ENCODE measurements around the gene RAP2B. TPM values are rescaled to one million over a fixed set of nuclear protein-coding genes. Genes with fewer than 3 reads are reported as not detected.

Gene RAP2B
- total RNA-seq, 1 experiment from 2014 or later: 18.2 TPM

- no peak overlapping the region for H2AK5ac ChIP-seq (ENCODE audit: insufficient read length, low read length)
- H3K9ac ChIP-seq (ENCODE audit: extremely low read depth, insufficient read length, low read length): no peak overlapping the region
- H3K23ac ChIP-seq (ENCODE audit: insufficient read length, low read depth, low read length): no peak overlapping the region
- no peak overlapping the region for H4K5ac ChIP-seq (ENCODE audit: insufficient read length, low read depth, low read length)
- no peak overlapping the region for H4K8ac ChIP-seq (replicated peaks; ENCODE audit: insufficient read length, low read depth, low read length)
- no peak for TF ChIP-seq CTCF (conservative IDR thresholded peaks at IDR 0.05)
- H3K27me3 ChIP-seq (ENCODE audit: insufficient read depth, low read length): no peaks in the 10 kb centered on the region
- no peak overlapping the region for H3K27ac ChIP-seq (ENCODE audit: insufficient read length, low read depth, low read length)
- H2BK12ac ChIP-seq (ENCODE audit: insufficient read length, low read depth, low read length): no peak overlapping the region
- no peak overlapping the region for H3K4me2 ChIP-seq (ENCODE audit: insufficient read depth, insufficient read length, low read length)
- no peak overlapping the region for H4K91ac ChIP-seq (ENCODE audit: insufficient read length, low read depth, low read length)
- H3K9me3 ChIP-seq (ENCODE audit: control insufficient read depth, low read depth, low read length): no peaks in the 10 kb centered on the region
- H3K56ac ChIP-seq (ENCODE audit: insufficient read length, low read depth, low read length): no peak overlapping the region
- H3K4me1 ChIP-seq (ENCODE audit: insufficient read depth, low read length): no peaks in the 10 kb centered on the region
- no peak overlapping the region for H2AFZ ChIP-seq (ENCODE audit: low read length)
- WGBS (ENCODE audit: extremely low coverage, insufficient read length, low lambda C conversion rate): 100% methylated on average over 1 of the region's 2 CpGs
- no peaks in the 10 kb centered on the region for H3K23me2 ChIP-seq (ENCODE audit: insufficient read length, low read depth, low read length, poor library complexity, severe bottlenecking)
- no peaks in the 10 kb centered on the region for H4K20me1 ChIP-seq (ENCODE audit: control insufficient read depth, insufficient read depth, insufficient read length)
- Mint-ChIP-seq H3K4me1 (peaks cover 31 to 38% of the 10 kb centered on the region in 2 experiments), H3K27ac (no peak overlapping the region), H3K9me3 (no peaks in the 10 kb centered on the region), H3K27me3 (ENCODE audit: low read depth) (no peaks in the 10 kb centered on the region), H3K36me3 (ENCODE audit: insufficient read depth in 1 of 3, low read depth in 3 of 3) (peaks cover 1 to 3% (median 2%) of the 10 kb centered on the region in 3 experiments; a peak in 2 of 7 replicates), H3K4me3 (no peak overlapping the region)
- H3K79me1 ChIP-seq (ENCODE audit: insufficient read depth, low read depth, low read length, poor library complexity, severe bottlenecking): no peaks in the 10 kb centered on the region
- H2BK5ac ChIP-seq (ENCODE audit: insufficient read length, low read length): no peak overlapping the region
- no peak overlapping the region for H3T11ph ChIP-seq (ENCODE audit: low read length)
- H3K14ac ChIP-seq (ENCODE audit: insufficient read depth, low read length): no peak overlapping the region
- no peaks in the 10 kb centered on the region for H3K79me2 ChIP-seq (ENCODE audit: insufficient read depth, low read length)
- H2BK15ac ChIP-seq (ENCODE audit: low read depth, low read length): no peak overlapping the region
- H2BK20ac ChIP-seq (ENCODE audit: low read depth, low read length, poor library complexity, severe bottlenecking): no peak overlapping the region
- no peak overlapping the region for H2BK120ac ChIP-seq (ENCODE audit: low read depth, low read length, poor library complexity, severe bottlenecking)
- no peak for DNase-seq
- H3K18ac ChIP-seq (ENCODE audit: insufficient read length, low read depth, low read length): no peak overlapping the region
- H3K4ac ChIP-seq (ENCODE audit: low read depth, low read length): no peak overlapping the region
Measured at GRCh38 chr3:153169793-153170383, 7.9 kb downstream of the RAP2B start.

Data from H9 (cell line).